ENCODE results near the gene IFI27L2.

Gene IFI27L2

GRCh38 chr14:94122438-94122837 is 7.0 kb downstream of the IFI27L2 start:
- Histone ChIP-seq H3K4me2 (ENCODE audit: low read depth, low read length, poor library complexity, severe bottlenecking) (no peak overlapping the region), H3K79me2 (ENCODE audit: insufficient read depth, low read length) (no peaks in the 10 kb centered on the region), H3K9me3 (ENCODE audit: insufficient read depth, low read length) (0 out of 2 replicates have a peak, but pooled peaks cover 5% of the 10 kb centered on the region), H3K9me2 (replicated peaks; ENCODE audit: insufficient read depth, low read length) (no peaks in the 10 kb centered on the region), H3K4me3 (ENCODE audit: insufficient read depth, low read length, poor library complexity, severe bottlenecking) (no peak overlapping the region), H4K20me1 (ENCODE audit: low read depth, low read length) (no peaks in the 10 kb centered on the region), H3K27ac (ENCODE audit: low read depth, low read length) (no peak overlapping the region), H3F3A (ENCODE audit: insufficient read depth) (no peaks in the 10 kb centered on the region), H2AFZ (ENCODE audit: low read depth, low read length, severe bottlenecking) (no peak overlapping the region), H3K9ac (ENCODE audit: low read length) (no peak overlapping the region), H3K27me3 (ENCODE audit: low read length) (no peaks in the 10 kb centered on the region), H3K36me3 (ENCODE audit: low read length) (no peaks in the 10 kb centered on the region)
- TF ChIP-seq CTCF (IDR thresholded peaks at IDR 0.05; ENCODE audit: insufficient read depth, low read length, poor library complexity, severe bottlenecking), result no peak

- 0 out of 2 replicates have a peak, but pooled peaks cover 5% of the 10 kb centered on the region for H3K9me3 ChIP-seq (ENCODE audit: insufficient read depth, low read length)
- no peaks in the 10 kb centered on the region for H4K20me1 ChIP-seq (ENCODE audit: low read depth, low read length)
- H3K4me3 ChIP-seq (ENCODE audit: insufficient read depth, low read length, poor library complexity, severe bottlenecking), result no peak overlapping the region
- no peak overlapping the region for H2AFZ ChIP-seq (ENCODE audit: low read depth, low read length, severe bottlenecking)
- no peak overlapping the region for H3K4me2 ChIP-seq (ENCODE audit: low read depth, low read length, poor library complexity, severe bottlenecking)
- no peak overlapping the region for H3K9ac ChIP-seq (ENCODE audit: low read length)
- no peak overlapping the region for H3K27ac ChIP-seq (ENCODE audit: low read depth, low read length)
- H3K36me3 ChIP-seq (ENCODE audit: low read length), result no peaks in the 10 kb centered on the region
- H3K9me2 ChIP-seq (replicated peaks; ENCODE audit: insufficient read depth, low read length), result no peaks in the 10 kb centered on the region
- TF ChIP-seq CTCF (IDR thresholded peaks at IDR 0.05; ENCODE audit: insufficient read depth, low read length, poor library complexity, severe bottlenecking), result no peak
- no peak for TF ChIP-seq EZH2phosphoT487 (conservative IDR thresholded peaks at IDR 0.05; ENCODE audit: low read length)
- H3K79me2 ChIP-seq (ENCODE audit: insufficient read depth, low read length), result no peaks in the 10 kb centered on the region
- no peaks in the 10 kb centered on the region for H3K27me3 ChIP-seq (ENCODE audit: low read length)
- H3F3A ChIP-seq (ENCODE audit: insufficient read depth), result no peaks in the 10 kb centered on the region
Observed at GRCh38 chr14:94121485-94121884, 7.9 kb downstream of the IFI27L2 start.

GRCh38 chr14:94120667-94121340 is 8.6 kb downstream of the IFI27L2 start:
- no peak for TF ChIP-seq CTCF (IDR thresholded peaks at IDR 0.05; ENCODE audit: insufficient read depth, low read length, poor library complexity, severe bottlenecking)
- TF ChIP-seq EZH2phosphoT487 (conservative IDR thresholded peaks at IDR 0.05; ENCODE audit: low read length), result no peak
- 0 out of 2 replicates have a peak, but pooled peaks cover 5% of the 10 kb centered on the region for H3K9me3 ChIP-seq (ENCODE audit: insufficient read depth, low read length)
- no peak overlapping the region for H3K27ac ChIP-seq (ENCODE audit: low read depth, low read length)
- no peaks in the 10 kb centered on the region for H3K9me2 ChIP-seq (replicated peaks; ENCODE audit: insufficient read depth, low read length)
- H3F3A ChIP-seq (ENCODE audit: insufficient read depth), result no peaks in the 10 kb centered on the region
- H3K36me3 ChIP-seq (ENCODE audit: low read length), result no peaks in the 10 kb centered on the region
- H3K79me2 ChIP-seq (ENCODE audit: insufficient read depth, low read length), result no peaks in the 10 kb centered on the region
- H3K27me3 ChIP-seq (ENCODE audit: low read length), result no peaks in the 10 kb centered on the region
- no peak overlapping the region for H3K9ac ChIP-seq (ENCODE audit: low read length)
- H3K4me2 ChIP-seq (ENCODE audit: low read depth, low read length, poor library complexity, severe bottlenecking), result no peak overlapping the region
- no peak overlapping the region for H3K4me3 ChIP-seq (ENCODE audit: insufficient read depth, low read length, poor library complexity, severe bottlenecking)
- H4K20me1 ChIP-seq (ENCODE audit: low read depth, low read length), result no peaks in the 10 kb centered on the region
- H2AFZ ChIP-seq (ENCODE audit: low read depth, low read length, severe bottlenecking), result no peak overlapping the region
